SU-DHL-6 (cell line): Measurements from ENCODE around the gene ANTXR2.

Experiments
- CTCF ChIP-seq: fragments of 200-600 bp; sonication (generic); IDR thresholded peaks from one replicate; pipeline ENCODE4 v1.5.1; 2017; ENCODE audit warnings: antibody characterized with exemption, mild to moderate bottlenecking, low read length, moderate library complexity; ENCODE audit not compliant: insufficient read depth, poor library complexity, severe bottlenecking
- EZH2phosphoT487 ChIP-seq: fragments of 200-600 bp; sonication (generic), shearing (Covaris generic); conservative IDR thresholded peaks from 2 replicates; pipeline ENCODE4 v1.6.1; 2018; ENCODE audit warnings: mild to moderate bottlenecking, antibody characterized with exemption, low read length, moderate library complexity, mixed read lengths

- no peak for TF ChIP-seq CTCF
- no peak for TF ChIP-seq EZH2phosphoT487
Measured at GRCh38 chr4:80011636-80012236, 61.3 kb downstream of the ANTXR2 start.
